ENCODE results near the gene GCNT1.
"Not testable (repeated sequence)": the region's sequence is repeated elsewhere in the genome, so short reads cannot be mapped to it uniquely, and the experiment has no call there.

GCNT1 gene

GRCh38 chr9:76458903-76459693 lies at the start of gene GCNT1:
Gene GCNT1, plus strand, starts transcription at chr9:76459182. Its CDS starts 43,200 bp downstream, at chr9:76502382.
- peak; percentile 55 for DNase-seq

- no peak for DNase-seq
Observed at GRCh38 chr9:76412638-76413037, 46.3 kb upstream of the GCNT1 start.

- DNase-seq: no peak
Observed at GRCh38 chr9:76413658-76414057, 45.3 kb upstream of the GCNT1 start.

- no peak for DNase-seq
Observed at GRCh38 chr9:76414661-76415060, 44.3 kb upstream of the GCNT1 start.

GRCh38 chr9:76415154-76415553 lies 43.8 kb upstream of the GCNT1 start:
- no peak for DNase-seq

- no peak for DNase-seq
Observed at GRCh38 chr9:76415731-76416130, 43.3 kb upstream of the GCNT1 start.

GRCh38 chr9:76417394-76417793 lies 41.6 kb upstream of the GCNT1 start:
- DNase-seq: no peak

GRCh38 chr9:76419782-76420380 lies 39.1 kb upstream of the GCNT1 start:
- no peak for DNase-seq

GRCh38 chr9:76423216-76424177 lies 35.5 kb upstream of the GCNT1 start:
- DNase-seq: no peak

GRCh38 chr9:76424491-76424890 lies 34.5 kb upstream of the GCNT1 start:
- no peak for DNase-seq

GRCh38 chr9:76425677-76426453 lies 33.1 kb upstream of the GCNT1 start:
- no peak for DNase-seq

- DNase-seq: no peak
Observed at GRCh38 chr9:76426807-76427419, 32.1 kb upstream of the GCNT1 start.

GRCh38 chr9:76431601-76432000 lies 27.4 kb upstream of the GCNT1 start:
- DNase-seq: no peak

- DNase-seq: no peak
Observed at GRCh38 chr9:76433406-76433805, 25.6 kb upstream of the GCNT1 start.

GRCh38 chr9:76433836-76434235 lies 25.1 kb upstream of the GCNT1 start:
- no peak for DNase-seq

- DNase-seq: not testable (repeated sequence)
Observed at GRCh38 chr9:76434897-76435296, 24.1 kb upstream of the GCNT1 start.

GRCh38 chr9:76437017-76437699 lies 21.8 kb upstream of the GCNT1 start:
- not testable (repeated sequence) for DNase-seq

GRCh38 chr9:76438841-76439588 lies 20.0 kb upstream of the GCNT1 start:
- no peak for DNase-seq

GRCh38 chr9:76441551-76442322 lies 17.2 kb upstream of the GCNT1 start:
- no peak for DNase-seq

GRCh38 chr9:76443887-76444286 lies 15.1 kb upstream of the GCNT1 start:
- no peak for DNase-seq

Data from NCI-H2227 treated with DMSO at 0.1 percent for 48 hours (cell line).